DOHH2 (cell line): ENCODE data around the gene ABCD4.

Source experiments
- H3F3A ChIP-seq: fragments of 200-600 bp; sonication (generic), shearing (Covaris generic); 2 replicates; pipeline ENCODE4 v1.6.0; 2016; ENCODE audit warnings: antibody characterized with exemption, mild to moderate bottlenecking; ENCODE audit not compliant: control insufficient read depth, insufficient read depth
- H3K27ac ChIP-seq: fragments of 200-600 bp; sonication (generic); 2 replicates; pipeline ENCODE4 v1.5.1; 2014; ENCODE audit warnings: low read depth, mild to moderate bottlenecking, low read length, moderate library complexity
- H3K27me3 ChIP-seq: fragments of 200-600 bp; sonication (generic); 2 replicates; pipeline ENCODE4 v1.6.1; 2014; ENCODE audit warnings: mild to moderate bottlenecking, low read length, mixed read lengths; ENCODE audit not compliant: control insufficient read depth
- H3K36me3 ChIP-seq: fragments of 200-600 bp; sonication (generic); 2 replicates; pipeline ENCODE4 v1.6.1; 2014; ENCODE audit warnings: mild to moderate bottlenecking, low read length, moderate library complexity, mixed read lengths; ENCODE audit not compliant: control insufficient read depth
- H3K4me1 ChIP-seq: fragments of 200-600 bp; sonication (generic); 2 replicates; pipeline ENCODE4 v1.6.1; 2014; ENCODE audit warnings: mild to moderate bottlenecking, low read length, mixed read lengths; ENCODE audit not compliant: control insufficient read depth
- H3K4me2 ChIP-seq: fragments of 200-600 bp; sonication (generic); 2 replicates; pipeline ENCODE4 v1.6.0; 2014; ENCODE audit warnings: mild to moderate bottlenecking, low read length, moderate library complexity
- H3K4me3 ChIP-seq: fragments of 200-600 bp; sonication (generic); 2 replicates; pipeline ENCODE4 v1.5.1; 2014; ENCODE audit warnings: mild to moderate bottlenecking, low read length, mixed read lengths
- H3K79me2 ChIP-seq: fragments of 200-600 bp; sonication (generic); 2 replicates; pipeline ENCODE4 v1.6.1; 2014; ENCODE audit warnings: mild to moderate bottlenecking, low read length, mixed read lengths; ENCODE audit not compliant: control insufficient read depth
- H3K9me2 ChIP-seq: fragments of 200-600 bp; sonication (generic); replicated peaks from 2 replicates; pipeline ENCODE4 v1.6.1; 2014; ENCODE audit warnings: mild to moderate bottlenecking, low read length, mixed read lengths; ENCODE audit not compliant: control insufficient read depth
- H3K9me3 ChIP-seq: fragments of 200-600 bp; sonication (generic); 2 replicates; pipeline ENCODE4 v1.6.1; 2014; ENCODE audit warnings: antibody characterized with exemption, low read length, mixed read lengths; ENCODE audit not compliant: control insufficient read depth, insufficient read depth
- H4K20me1 ChIP-seq: fragments of 200-600 bp; sonication (generic); 2 replicates; pipeline ENCODE4 v1.6.0; 2014; ENCODE audit warnings: low read depth, mild to moderate bottlenecking, antibody characterized with exemption, low read length, moderate library complexity; ENCODE audit not compliant: control insufficient read depth, insufficient read depth
- EZH2phosphoT487 ChIP-seq: fragments of 200-600 bp; sonication (generic); IDR thresholded peaks from 2 replicates; pipeline ENCODE4 v1.6.1; 2017; ENCODE audit warnings: borderline replicate concordance, mild to moderate bottlenecking, antibody characterized with exemption, low read length, moderate library complexity, mixed read lengths
- TF ChIP-seq, protein P1 (sequence below): fragments of 200-600 bp; sonication (generic); IDR thresholded peaks from one replicate; pipeline ENCODE4 v1.5.1; 2014; ENCODE audit warnings: antibody characterized with exemption, mild to moderate bottlenecking, low read depth, low read length; ENCODE audit not compliant: poor library complexity, severe bottlenecking

Gene ABCD4

DNA sequence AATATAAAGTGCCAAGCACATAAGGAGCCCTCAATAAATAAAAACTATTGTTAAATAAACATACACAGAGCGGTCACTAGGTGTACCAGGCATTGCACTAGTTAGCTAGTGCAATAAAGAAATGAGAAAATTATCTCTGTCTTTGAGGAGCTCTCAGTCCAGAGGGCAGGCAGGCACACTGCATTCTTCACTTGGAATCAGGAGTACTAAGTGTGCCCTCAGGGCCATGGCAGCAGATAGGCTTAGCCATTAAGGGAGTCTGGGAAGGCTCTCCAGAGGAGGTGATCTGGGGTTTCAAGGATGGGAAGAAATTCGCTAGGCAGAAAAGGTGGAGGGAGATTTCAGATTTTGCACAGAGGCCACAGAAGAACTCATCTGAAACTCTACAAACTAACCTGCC, 9.1 kb downstream of the ABCD4 start:
- H3K79me2 ChIP-seq = no peaks in the 10 kb centered on the region
- no peak overlapping the region for H3K27ac ChIP-seq
- no peak overlapping the region for H3K4me3 ChIP-seq
- H3F3A ChIP-seq = no peaks in the 10 kb centered on the region
- TF ChIP-seq, protein P1, sequence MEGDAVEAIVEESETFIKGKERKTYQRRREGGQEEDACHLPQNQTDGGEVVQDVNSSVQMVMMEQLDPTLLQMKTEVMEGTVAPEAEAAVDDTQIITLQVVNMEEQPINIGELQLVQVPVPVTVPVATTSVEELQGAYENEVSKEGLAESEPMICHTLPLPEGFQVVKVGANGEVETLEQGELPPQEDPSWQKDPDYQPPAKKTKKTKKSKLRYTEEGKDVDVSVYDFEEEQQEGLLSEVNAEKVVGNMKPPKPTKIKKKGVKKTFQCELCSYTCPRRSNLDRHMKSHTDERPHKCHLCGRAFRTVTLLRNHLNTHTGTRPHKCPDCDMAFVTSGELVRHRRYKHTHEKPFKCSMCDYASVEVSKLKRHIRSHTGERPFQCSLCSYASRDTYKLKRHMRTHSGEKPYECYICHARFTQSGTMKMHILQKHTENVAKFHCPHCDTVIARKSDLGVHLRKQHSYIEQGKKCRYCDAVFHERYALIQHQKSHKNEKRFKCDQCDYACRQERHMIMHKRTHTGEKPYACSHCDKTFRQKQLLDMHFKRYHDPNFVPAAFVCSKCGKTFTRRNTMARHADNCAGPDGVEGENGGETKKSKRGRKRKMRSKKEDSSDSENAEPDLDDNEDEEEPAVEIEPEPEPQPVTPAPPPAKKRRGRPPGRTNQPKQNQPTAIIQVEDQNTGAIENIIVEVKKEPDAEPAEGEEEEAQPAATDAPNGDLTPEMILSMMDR = no peak
- no peak for TF ChIP-seq EZH2phosphoT487
- no peaks in the 10 kb centered on the region for H3K9me2 ChIP-seq
- H3K4me2 ChIP-seq = no peak overlapping the region
- no peaks in the 10 kb centered on the region for H3K9me3 ChIP-seq
- H4K20me1 ChIP-seq = no peaks in the 10 kb centered on the region
- H3K4me1 ChIP-seq = no peaks in the 10 kb centered on the region
- peaks cover 58% of the 10 kb centered on the region for H3K36me3 ChIP-seq
- H3K27me3 ChIP-seq = no peaks in the 10 kb centered on the region

DNA sequence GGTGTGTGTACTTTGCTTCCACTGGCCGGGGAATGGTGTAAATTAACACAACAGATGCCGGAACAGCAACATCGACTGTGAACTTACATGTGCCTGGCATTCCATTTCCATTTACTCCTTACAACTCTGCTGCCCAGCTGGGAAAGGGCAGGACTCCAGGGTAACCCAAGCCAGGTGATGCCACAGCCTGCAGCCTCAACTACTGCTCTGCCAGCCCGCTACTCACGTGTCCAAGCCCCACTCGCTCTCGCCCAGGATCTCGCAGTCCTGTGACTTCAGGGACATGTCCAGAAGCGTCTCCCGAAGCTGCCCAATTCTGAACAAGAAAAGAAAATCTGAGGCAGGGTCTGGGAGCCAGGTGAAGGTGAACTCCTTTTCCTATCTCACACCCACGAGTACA, 10.7 kb downstream of the ABCD4 start:
- Histone ChIP-seq H3K79me2 (no peaks in the 10 kb centered on the region), H3K9me3 (no peaks in the 10 kb centered on the region), H3K27ac (no peak overlapping the region), H3K9me2 (no peaks in the 10 kb centered on the region), H3K4me2 (no peak overlapping the region), H3K27me3 (no peaks in the 10 kb centered on the region), H3K36me3 (peaks cover 57% of the 10 kb centered on the region), H3K4me1 (no peaks in the 10 kb centered on the region), H4K20me1 (no peaks in the 10 kb centered on the region), H3F3A (no peaks in the 10 kb centered on the region), H3K4me3 (no peak overlapping the region)
- TF ChIP-seq EZH2phosphoT487 = no peak
- TF ChIP-seq, protein P1 = no peak

DNA sequence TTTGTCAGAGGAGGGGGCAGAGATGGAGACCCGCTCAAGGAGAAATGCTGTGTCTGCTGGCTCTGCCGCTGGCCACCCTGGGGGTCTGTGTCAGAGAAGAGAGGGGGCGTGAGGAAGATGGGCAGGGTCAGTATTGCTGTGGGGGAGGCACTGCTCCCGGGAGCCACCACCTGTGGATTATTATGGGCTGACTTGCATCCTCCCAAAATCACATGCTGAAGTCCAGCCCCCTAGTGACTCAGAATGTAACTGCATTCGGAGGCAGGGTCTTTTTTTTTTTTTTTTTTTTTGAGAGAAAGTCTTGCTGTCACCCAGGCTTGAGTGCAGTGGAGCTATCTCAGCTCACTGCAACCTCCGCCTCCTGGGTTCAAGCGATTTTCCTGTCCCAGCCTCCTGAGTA, 12.3 kb downstream of the ABCD4 start:
- Histone ChIP-seq H3K4me1 (no peaks in the 10 kb centered on the region), H3K79me2 (no peaks in the 10 kb centered on the region), H3K27me3 (no peaks in the 10 kb centered on the region), H3F3A (no peaks in the 10 kb centered on the region), H4K20me1 (no peaks in the 10 kb centered on the region), H3K27ac (no peak overlapping the region), H3K9me2 (no peaks in the 10 kb centered on the region), H3K9me3 (no peaks in the 10 kb centered on the region), H3K36me3 (peaks cover 54% of the 10 kb centered on the region), H3K4me2 (no peak overlapping the region), H3K4me3 (no peak overlapping the region)
- no peak for TF ChIP-seq EZH2phosphoT487
- TF ChIP-seq, protein P1 = peak; percentile 72

DNA sequence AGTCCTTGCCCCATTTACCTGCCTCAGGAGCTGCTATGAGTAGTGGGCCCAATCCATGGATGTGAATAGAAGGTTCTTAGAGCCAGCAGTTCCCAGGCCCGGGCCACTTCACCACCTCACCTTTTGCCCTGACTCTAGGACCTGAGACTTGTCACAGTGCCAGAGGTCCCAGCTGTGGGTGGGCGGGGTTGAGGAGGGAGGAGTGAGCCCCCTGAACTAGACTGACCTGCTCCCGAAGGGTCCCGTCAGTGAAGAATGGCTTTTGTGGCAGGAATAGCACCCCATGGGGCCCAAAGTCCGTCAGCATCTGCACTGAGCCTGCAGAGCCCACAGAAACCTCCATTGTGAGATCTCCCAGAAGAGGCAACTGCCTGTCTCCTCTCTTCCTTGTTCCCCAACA, 12.9 kb downstream of the ABCD4 start:
- no peaks in the 10 kb centered on the region for H3K9me3 ChIP-seq
- H3K27me3 ChIP-seq = no peaks in the 10 kb centered on the region
- no peak for TF ChIP-seq EZH2phosphoT487
- TF ChIP-seq, protein P1 = no peak
- no peaks in the 10 kb centered on the region for H3K9me2 ChIP-seq
- H3F3A ChIP-seq = no peaks in the 10 kb centered on the region
- peaks cover 53% of the 10 kb centered on the region for H3K36me3 ChIP-seq
- no peaks in the 10 kb centered on the region for H3K79me2 ChIP-seq
- no peak overlapping the region for H3K4me2 ChIP-seq
- H4K20me1 ChIP-seq = no peaks in the 10 kb centered on the region
- no peak overlapping the region for H3K4me3 ChIP-seq
- H3K27ac ChIP-seq = no peak overlapping the region
- no peaks in the 10 kb centered on the region for H3K4me1 ChIP-seq
